Bronchial epithelial cell (primary cell): ENCODE results near the gene NEXMIF. TPM values are rescaled to one million over a fixed set of nuclear protein-coding genes. Genes with fewer than 3 reads are reported as not detected.
"Not testable (repeated sequence)": the region's sequence is repeated elsewhere in the genome, so short reads cannot be mapped to it uniquely, and the experiment has no call there.

Source experiments
- DNase-seq: peaks from one replicate; pipeline ENCODE4 v3.0.0-alpha.2; 2010; ENCODE audit warnings: low read depth
- FAIRE-seq: peaks from 2 replicates; lab custom pipeline; 2011; peaks lifted over from hg19 to GRCh38; lab: Jason Lieb, UNC
- H3K27me3 ChIP-seq: 2 replicates; pipeline ENCODE4 v1.5.1; 2011; ENCODE audit warnings: low read length; ENCODE audit not compliant: control insufficient read depth, insufficient read depth
- H3K36me3 ChIP-seq: 2 replicates; pipeline ENCODE4 v1.5.1; 2011; ENCODE audit warnings: low read length; ENCODE audit not compliant: control insufficient read depth, insufficient read depth
- H3K4me3 ChIP-seq: 2 replicates; pipeline ENCODE4 v1.5.1; 2011; ENCODE audit warnings: mild to moderate bottlenecking, low read depth, low read length, control low read depth
- CTCF ChIP-seq: IDR thresholded peaks from 2 replicates; pipeline ENCODE4 v1.5.1; 2011; ENCODE audit warnings: mild to moderate bottlenecking, moderate library complexity, low read length, control low read depth, inconsistent platforms; ENCODE audit not compliant: insufficient read depth, severe bottlenecking
- total RNA-seq: library from RNA; depleted of rRNA; stranded (reverse); fragments of >200 nt; gene quantifications from 2 replicates; pipeline ENCODE4 v1.2.1, GENCODE V29; 2014

NEXMIF gene
- total RNA-seq, 1 donor from 2014 or later: under 0.01 TPM

- Histone ChIP-seq H3K36me3 (no peaks in the 10 kb centered on the region), H3K4me3 (no peak overlapping the region), H3K27me3 (no peaks in the 10 kb centered on the region)
- no peak for DNase-seq
- no peak for TF ChIP-seq CTCF
- no peak for FAIRE-seq
Measured at GRCh38 chrX:74779175-74779574, 146.1 kb downstream of the NEXMIF start.

- no peak for TF ChIP-seq CTCF
- FAIRE-seq: no peak
- H3K27me3 ChIP-seq: no peaks in the 10 kb centered on the region
- DNase-seq: no peak
- no peaks in the 10 kb centered on the region for H3K36me3 ChIP-seq
- H3K4me3 ChIP-seq: no peak overlapping the region
Measured at GRCh38 chrX:74774988-74775387, 150.3 kb downstream of the NEXMIF start.

- no peak for DNase-seq
- Histone ChIP-seq H3K27me3 (no peaks in the 10 kb centered on the region), H3K4me3 (no peak overlapping the region), H3K36me3 (no peaks in the 10 kb centered on the region)
- no peak for FAIRE-seq
- no peak for TF ChIP-seq CTCF
Measured at GRCh38 chrX:74736450-74736849, 188.8 kb downstream of the NEXMIF start.

GRCh38 chrX:74705269-74705668, 220.0 kb downstream of the NEXMIF start:
- H3K4me3 ChIP-seq: no peak overlapping the region
- no peak for FAIRE-seq
- no peak for TF ChIP-seq CTCF

GRCh38 chrX:74701343-74701742, 223.9 kb downstream of the NEXMIF start:
- not testable (repeated sequence) for FAIRE-seq, H3K36me3 ChIP-seq, H3K27me3 ChIP-seq, H3K4me3 ChIP-seq, DNase-seq

More at GRCh38 chrX:74705269-74705668, 220.0 kb downstream of the NEXMIF start:
- H3K36me3 ChIP-seq: no peaks in the 10 kb centered on the region
- no peaks in the 10 kb centered on the region for H3K27me3 ChIP-seq
- DNase-seq: no peak

GRCh38 chrX:74684466-74684865, 240.8 kb downstream of the NEXMIF start:
- DNase-seq: no peak
- no peaks in the 10 kb centered on the region for H3K27me3 ChIP-seq
- TF ChIP-seq CTCF: no peak
- no peak overlapping the region for H3K4me3 ChIP-seq
- H3K36me3 ChIP-seq: no peaks in the 10 kb centered on the region
- FAIRE-seq: no peak

Other genes with a start within 250 kb of the NEXMIF start
- 13.4 and 17.4 TPM in 2 replicates for gene ABCB7, start 230.8 kb upstream of the NEXMIF start, total RNA-seq